Lung (tissue), 12 donors: ENCODE results near the gene DRICH1. TPM values are rescaled to one million over a fixed set of nuclear protein-coding genes. Genes with fewer than 3 reads are reported as not detected.
"Not testable (repeated sequence)": the region's sequence is repeated elsewhere in the genome, so short reads cannot be mapped to it uniquely, and the experiment has no call there.

Experiments used
- ATAC-seq: fragments of 200-7000 bp; cut with Tn5 transposase; one replicate; pipeline ENCODE4 v1.9.1; 2020; ENCODE audit warnings: moderate number of reproducible peaks; ENCODE audit not compliant: insufficient read depth, low FRiP score
- DNase-seq, 3 donors: peaks; one replicate each; pipeline ENCODE4 v3.0.0-alpha.2; 2013 to 2017
- H3K27ac ChIP-seq, 2 donors: one replicate each; pipeline ENCODE4 v1.5.1; 2013; ENCODE audit warnings: mild to moderate bottlenecking in 2 of 2, moderate library complexity in 2 of 2, control low read depth in 1 of 2, inconsistent platforms in 1 of 2, low read depth in 1 of 2, low read length in 1 of 2
- H3K27me3 ChIP-seq, 3 donors: one replicate each; pipeline ENCODE4 v1.5.1; 2013; ENCODE audit warnings: low read length in 2 of 3; ENCODE audit not compliant: control insufficient read depth in 3 of 3, insufficient read depth in 3 of 3
- H3K36me3 ChIP-seq, 4 donors: one replicate each; pipeline ENCODE4 v1.5.1; 2013; ENCODE audit warnings: low read length in 4 of 4, mild to moderate bottlenecking in 1 of 4, moderate library complexity in 1 of 4; ENCODE audit not compliant: control insufficient read depth in 4 of 4, insufficient read depth in 4 of 4
- H3K4me1 ChIP-seq, 5 donors: one replicate each; pipeline ENCODE4 v1.5.1; 2013; ENCODE audit warnings: low read length in 5 of 5, mild to moderate bottlenecking in 2 of 5, moderate library complexity in 1 of 5; ENCODE audit not compliant: control insufficient read depth in 5 of 5, insufficient read depth in 5 of 5
- H3K4me3 ChIP-seq: one replicate; pipeline ENCODE4 v1.5.1; 2013; ENCODE audit warnings: mild to moderate bottlenecking, control low read depth, moderate library complexity
- H3K9ac ChIP-seq, 2 donors: one replicate each; pipeline ENCODE4 v1.5.1; 2013; ENCODE audit warnings: low read length in 2 of 2, control low read depth in 1 of 2; ENCODE audit not compliant: insufficient read depth in 1 of 2
- H3K9me3 ChIP-seq, 4 donors: one replicate each; pipeline ENCODE4 v1.5.1; 2013; ENCODE audit warnings: low read length in 3 of 4, mild to moderate bottlenecking in 1 of 4, moderate library complexity in 1 of 4; ENCODE audit not compliant: control insufficient read depth in 4 of 4, insufficient read depth in 3 of 4
- CTCF ChIP-seq: IDR thresholded peaks from 2 replicates; pipeline ENCODE4 v1.5.1; 2012; ENCODE audit warnings: mild to moderate bottlenecking; ENCODE audit errors: control extremely low read depth, extremely low read depth
- WGBS, 2 donors: extraction: QIAGEN DNeasy Blood & Tissue Kit; methylation state at CpG; one replicate each; pipeline ENCODE4 v1.1.7; 2013; 5-methylcytosine and 5-hydroxymethylcytosine counted together
- polyA plus RNA-seq, 2 donors: library from polyadenylated mRNA; stranded (reverse); fragments of 200-250 nt; gene quantifications; one replicate each; pipeline ENCODE4 v1.2.1, GENCODE V29; 2013
- total RNA-seq, 2 donors: library from RNA; depleted of rRNA in 1 of 2; stranded (reverse); fragments of >200 nt in 1 of 2; gene quantifications; one replicate each; pipeline ENCODE4 v1.2.1, GENCODE V29; 2014 to 2021
- donor health status: control.
- donor health status: control.
- donor health status: Bipolar disorder and iron deficiency.
- donor health status: healthy.
- donor health status: DM: yes; HTN: yes; CAD: no.

Gene DRICH1
- total and polyA plus RNA-seq, 4 donors: 0.15 to 0.86 (median 0.65) TPM

DNA sequence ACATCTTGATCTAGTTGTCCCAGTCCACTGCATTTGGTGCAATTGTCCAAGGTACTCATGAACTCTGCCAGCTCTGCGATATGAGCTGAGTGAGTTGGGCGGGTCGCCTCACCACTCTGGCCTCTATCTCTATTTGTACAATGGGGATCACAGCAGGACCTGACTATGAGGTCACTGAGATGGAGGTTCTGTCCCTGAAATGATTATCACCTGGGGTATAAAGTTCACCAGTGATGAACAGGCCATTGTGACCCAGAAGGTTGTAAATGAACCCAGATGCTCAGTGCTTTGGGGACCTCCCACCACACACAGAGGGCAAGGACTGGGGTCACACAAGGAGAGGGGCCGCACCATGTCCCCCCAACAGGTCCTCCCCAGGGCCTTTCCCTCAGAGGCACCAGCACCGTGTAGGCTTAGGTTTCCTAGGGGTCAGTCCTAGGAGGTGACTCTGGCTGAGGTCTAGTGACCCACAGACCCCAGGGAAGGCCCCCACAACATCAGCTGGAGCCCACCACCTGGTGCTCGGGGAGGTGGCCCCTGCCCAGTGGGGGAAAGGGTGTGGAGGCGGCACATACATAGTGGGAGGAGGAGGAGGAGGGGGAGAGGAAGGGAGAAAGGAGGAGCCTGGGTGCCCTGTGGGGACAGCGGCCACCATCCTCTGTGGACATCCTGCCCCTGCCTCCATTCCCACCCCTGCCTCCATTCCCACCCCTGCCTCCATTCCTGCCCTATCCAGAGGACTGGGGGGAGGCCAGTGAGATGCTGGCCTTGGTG, 27.0 kb downstream of the DRICH1 start:
- no peak overlapping the region for H3K9ac ChIP-seq
- DNase-seq (no peak), ATAC-seq (no peak)

GRCh38 chr22:23603266-23603665, 28.9 kb downstream of the DRICH1 start:
- Histone ChIP-seq H3K9me3 (no peaks in the 10 kb centered on the region), H3K9ac (no peak overlapping the region), H3K27ac (no peak overlapping the region), H3K4me3 (no peak overlapping the region), H3K4me1 (no peaks in the 10 kb centered on the region), H3K27me3 (no peaks in the 10 kb centered on the region), H3K36me3 (no peaks in the 10 kb centered on the region)
- WGBS, 2 donors: 80 to 92% methylated on average over 7 of the region's 7 CpGs
- no peak for TF ChIP-seq CTCF
- no peak for ATAC-seq
- no peak for DNase-seq

More for the DNA sequence above, 27.0 kb downstream of the DRICH1 start:
- Histone ChIP-seq H3K9me3 (no peaks in the 10 kb centered on the region), H3K36me3 (no peaks in the 10 kb centered on the region), H3K4me3 (no peak overlapping the region), H3K27me3 (no peaks in the 10 kb centered on the region), H3K4me1 (no peaks in the 10 kb centered on the region), H3K27ac (no peak overlapping the region)
- TF ChIP-seq CTCF: no peak
- 81 to 91% methylated on average over 7 to 8 of the region's 8 CpGs for WGBS, 2 donors

DNA sequence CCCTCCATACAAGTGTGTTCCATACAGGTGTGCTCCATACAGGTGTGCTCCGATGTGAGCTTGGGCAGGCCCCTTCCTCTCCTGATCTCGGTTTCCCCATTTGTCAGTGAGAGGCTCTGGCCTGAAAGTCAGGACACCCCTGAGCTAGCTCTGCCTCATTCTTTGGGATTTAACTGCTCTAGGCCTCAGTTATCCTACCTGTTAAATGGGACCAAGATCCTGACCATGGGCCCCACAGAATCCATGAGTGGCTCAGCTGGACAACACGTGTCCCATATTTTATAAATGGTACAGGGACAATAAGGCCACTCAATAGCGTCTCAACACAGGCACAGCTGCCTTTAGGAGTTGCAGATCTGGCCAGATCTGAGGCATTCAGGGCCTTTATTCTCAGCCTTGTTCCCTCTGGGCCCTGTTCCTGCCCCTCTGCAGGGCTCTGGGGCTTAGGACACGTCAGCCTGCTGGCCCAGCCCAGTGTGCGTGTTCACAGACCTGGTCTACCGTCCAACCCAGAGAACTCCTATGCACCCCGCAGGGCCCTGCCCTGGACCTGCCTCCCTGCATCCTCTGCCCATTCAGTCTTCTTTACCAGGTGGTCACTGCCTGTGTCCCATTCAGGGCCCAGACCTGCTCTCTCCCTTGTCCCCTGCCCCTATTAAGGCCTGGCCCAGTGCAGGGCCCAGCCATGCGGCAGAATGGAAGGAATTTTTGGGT, 33.2 kb downstream of the DRICH1 start:
- H3K9ac ChIP-seq: no peak overlapping the region
- H3K4me3 ChIP-seq: no peak overlapping the region
- H3K4me1 ChIP-seq: no peaks in the 10 kb centered on the region
- no peaks in the 10 kb centered on the region for H3K27me3 ChIP-seq
- no peak for DNase-seq
- 95 to 98% methylated on average over 9 of the region's 9 CpGs for WGBS, 2 donors
- no peak for TF ChIP-seq CTCF
- no peaks in the 10 kb centered on the region for H3K9me3 ChIP-seq
- H3K27ac ChIP-seq: no peak overlapping the region
- H3K36me3 ChIP-seq: no peaks in the 10 kb centered on the region
- ATAC-seq: no peak

GRCh38 chr22:23597576-23598268, 34.4 kb downstream of the DRICH1 start:
- not testable (repeated sequence) for ATAC-seq, H3K4me1 ChIP-seq, H3K27me3 ChIP-seq, H3K9ac ChIP-seq, H3K9me3 ChIP-seq, H3K4me3 ChIP-seq, DNase-seq, H3K27ac ChIP-seq, H3K36me3 ChIP-seq
- 79 to 90% methylated on average over 4 to 5 of the region's 7 CpGs for WGBS, 2 donors

- not testable (repeated sequence) for H3K27me3 ChIP-seq, ATAC-seq, H3K27ac ChIP-seq, H3K9me3 ChIP-seq, H3K36me3 ChIP-seq, H3K4me3 ChIP-seq, H3K4me1 ChIP-seq, DNase-seq, H3K9ac ChIP-seq
- 28 to 41% methylated on average over 6 of the region's 6 CpGs for WGBS, 2 donors
Measured at GRCh38 chr22:23595904-23596303, 36.2 kb downstream of the DRICH1 start.
